SW 1271 (cell line): ENCODE measurements around the gene HOXA3.

ENCODE experiments used
- DNase-seq, 2 experiments: peaks; one replicate each; lab custom pipeline; 2025; lab: John Stamatoyannopoulos, UW

The HOXA3 gene

GRCh38 chr7:27101957-27102580 is 50.3 kb downstream of the HOXA3 start:
- DNase-seq: no peak

- no peak for DNase-seq
These were observed 51.0 kb downstream of the HOXA3 start for GRCh38 chr7:27101171-27101956.

- DNase-seq: no peak
These were observed 51.7 kb downstream of the HOXA3 start for GRCh38 chr7:27100694-27101170.

- no peak for DNase-seq
These were observed 52.7 kb downstream of the HOXA3 start for GRCh38 chr7:27099453-27100370.

GRCh38 chr7:27098578-27099451 is 53.6 kb downstream of the HOXA3 start:
- no peak for DNase-seq

GRCh38 chr7:27097686-27098577 is 54.5 kb downstream of the HOXA3 start:
- no peak for DNase-seq

- peak in 1 of 2 experiments; percentile 33 for DNase-seq
These were observed 55.4 kb downstream of the HOXA3 start for GRCh38 chr7:27096768-27097514.

- peak; percentile 61 to 93 for DNase-seq
These were observed 56.3 kb downstream of the HOXA3 start, which contains the start of gene HOXA1 for GRCh38 chr7:27095897-27096767. Gene HOXA1 (minus strand): TSS chr7:27096000. CDS start chr7:27095912, 88 bp downstream.

GRCh38 chr7:27095050-27095896 is 57.1 kb downstream of the HOXA3 start:
- peak in 1 of 2 experiments; percentile 14 for DNase-seq

- DNase-seq: no peak
These were observed 57.9 kb downstream of the HOXA3 start for GRCh38 chr7:27094304-27095049.

GRCh38 chr7:27093184-27093895 is 59.0 kb downstream of the HOXA3 start:
- DNase-seq: no peak

- DNase-seq: no peak
These were observed 59.6 kb downstream of the HOXA3 start for GRCh38 chr7:27092819-27093110.

- no peak for DNase-seq
These were observed 60.2 kb downstream of the HOXA3 start for GRCh38 chr7:27091941-27092818.

- DNase-seq: no peak
These were observed 61.3 kb downstream of the HOXA3 start for GRCh38 chr7:27091105-27091504.
